ENCODE results near the gene TARBP1. TPM values are rescaled to one million over a fixed set of nuclear protein-coding genes. Genes with fewer than 3 reads are reported as not detected.
A peak's percentile ranks its signal among the peaks of the same experiment; 100 is the strongest.
"Not testable (repeated sequence)": the region's sequence is repeated elsewhere in the genome, so short reads cannot be mapped to it uniquely, and the experiment has no call there.

TARBP1 gene
- polyA plus RNA-seq, 1 donor from 2014 or later, result 267 TPM

DNA sequence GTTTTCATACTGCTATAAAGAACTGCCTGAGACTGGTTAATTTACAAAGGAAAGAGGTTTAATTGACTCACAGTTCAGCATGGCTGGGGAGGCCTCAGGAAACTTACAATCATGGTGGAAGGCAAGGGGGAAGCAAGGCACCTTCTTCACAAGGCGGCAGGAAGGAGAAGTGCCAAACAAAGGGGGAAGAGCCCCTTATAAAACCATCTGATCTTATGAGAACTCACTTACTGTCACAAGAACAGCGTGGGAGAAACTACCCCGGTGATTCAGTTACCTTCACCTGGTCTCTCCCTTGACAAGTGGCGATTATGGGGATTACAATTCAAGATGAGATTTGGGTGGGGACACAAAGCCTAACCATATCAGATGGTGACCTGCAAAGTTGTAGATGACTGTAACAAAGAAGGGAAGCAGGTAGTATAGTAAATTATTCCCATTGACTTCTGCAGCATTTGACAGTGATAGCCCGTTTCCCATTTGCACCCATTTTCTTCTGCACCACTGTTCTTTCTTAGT, 99.3 kb downstream of the TARBP1 start:
- H3K9me3 ChIP-seq (ENCODE audit: low read length); H2AFZ ChIP-seq (ENCODE audit: low read depth, low read length); H3K9me2 ChIP-seq (ENCODE audit: insufficient read depth, low read length); H3K36me3 ChIP-seq (ENCODE audit: insufficient read depth, low read length); H3K79me2 ChIP-seq (replicated peaks; ENCODE audit: insufficient read depth, low read length); H4K20me1 ChIP-seq (ENCODE audit: insufficient read depth); H3K27me3 ChIP-seq (ENCODE audit: insufficient read depth, low read depth, low read length); H3F3A ChIP-seq (ENCODE audit: insufficient read depth, low read length, poor library complexity, severe bottlenecking); H3K4me2 ChIP-seq (ENCODE audit: low read length); H3K9ac ChIP-seq (ENCODE audit: low read length); H3K4me3 ChIP-seq (ENCODE audit: low read length); H3K27ac ChIP-seq (ENCODE audit: low read length): not testable (repeated sequence)

DNA sequence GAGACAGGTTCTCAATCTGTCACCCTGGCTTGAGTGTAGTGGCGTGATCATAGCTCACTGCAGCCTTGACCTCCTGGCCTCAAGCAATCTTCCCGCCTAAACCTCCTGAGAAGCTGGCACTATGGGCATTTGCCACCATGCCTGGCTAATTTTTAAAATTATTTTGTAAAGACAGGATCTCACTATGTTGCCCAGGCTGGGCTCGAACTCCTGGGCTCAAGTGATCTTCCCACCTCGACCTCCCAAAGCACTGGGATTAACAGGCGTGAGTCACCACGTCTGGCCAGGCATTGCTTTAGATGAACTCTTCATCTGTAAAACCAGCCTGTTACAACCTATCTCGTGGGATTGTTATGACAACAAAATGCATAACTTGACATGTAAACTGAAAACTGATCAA, 103.3 kb downstream of the TARBP1 start:
- Histone ChIP-seq H3K4me2 (ENCODE audit: low read length) (no peak overlapping the region), H3F3A (ENCODE audit: insufficient read depth, low read length, poor library complexity, severe bottlenecking) (no peaks in the 10 kb centered on the region), H2AFZ (ENCODE audit: low read depth, low read length) (no peak overlapping the region), H3K27me3 (ENCODE audit: insufficient read depth, low read depth, low read length) (no peaks in the 10 kb centered on the region), H3K36me3 (ENCODE audit: insufficient read depth, low read length) (peaks cover 5% of the 10 kb centered on the region), H3K9me3 (ENCODE audit: low read length) (no peaks in the 10 kb centered on the region), H3K4me3 (ENCODE audit: low read length) (no peak overlapping the region), H3K9ac (ENCODE audit: low read length) (no peak overlapping the region), H3K79me2 (replicated peaks; ENCODE audit: insufficient read depth, low read length) (peaks cover 4% of the 10 kb centered on the region), H4K20me1 (ENCODE audit: insufficient read depth) (no peaks in the 10 kb centered on the region), H3K27ac (ENCODE audit: low read length) (no peak overlapping the region), H3K9me2 (ENCODE audit: insufficient read depth, low read length) (no peaks in the 10 kb centered on the region)
- TF ChIP-seq TAF1 (IDR thresholded peaks at IDR 0.05; ENCODE audit: low read depth), result no peak
- no peak for TF ChIP-seq MXI1 (conservative IDR thresholded peaks at IDR 0.05; ENCODE audit: poor library complexity, severe bottlenecking)
- TF ChIP-seq CTCF (IDR thresholded peaks at IDR 0.05; ENCODE audit: poor library complexity, severe bottlenecking), result no peak
- no peak for TF ChIP-seq RAD21 (conservative IDR thresholded peaks at IDR 0.05)
- no peak for TF ChIP-seq EZH2 (IDR thresholded peaks at IDR 0.05; ENCODE audit: borderline replicate concordance, insufficient read depth, low read length, poor library complexity, severe bottlenecking)
- TF ChIP-seq SMC3 (conservative IDR thresholded peaks at IDR 0.05; ENCODE audit: poor library complexity), result no peak
- no peak for TF ChIP-seq EP300 (conservative IDR thresholded peaks at IDR 0.05; ENCODE audit: poor library complexity, severe bottlenecking)
- no peak for TF ChIP-seq POLR2AphosphoS5 (IDR thresholded peaks at IDR 0.05)
- TF ChIP-seq, protein P1, sequence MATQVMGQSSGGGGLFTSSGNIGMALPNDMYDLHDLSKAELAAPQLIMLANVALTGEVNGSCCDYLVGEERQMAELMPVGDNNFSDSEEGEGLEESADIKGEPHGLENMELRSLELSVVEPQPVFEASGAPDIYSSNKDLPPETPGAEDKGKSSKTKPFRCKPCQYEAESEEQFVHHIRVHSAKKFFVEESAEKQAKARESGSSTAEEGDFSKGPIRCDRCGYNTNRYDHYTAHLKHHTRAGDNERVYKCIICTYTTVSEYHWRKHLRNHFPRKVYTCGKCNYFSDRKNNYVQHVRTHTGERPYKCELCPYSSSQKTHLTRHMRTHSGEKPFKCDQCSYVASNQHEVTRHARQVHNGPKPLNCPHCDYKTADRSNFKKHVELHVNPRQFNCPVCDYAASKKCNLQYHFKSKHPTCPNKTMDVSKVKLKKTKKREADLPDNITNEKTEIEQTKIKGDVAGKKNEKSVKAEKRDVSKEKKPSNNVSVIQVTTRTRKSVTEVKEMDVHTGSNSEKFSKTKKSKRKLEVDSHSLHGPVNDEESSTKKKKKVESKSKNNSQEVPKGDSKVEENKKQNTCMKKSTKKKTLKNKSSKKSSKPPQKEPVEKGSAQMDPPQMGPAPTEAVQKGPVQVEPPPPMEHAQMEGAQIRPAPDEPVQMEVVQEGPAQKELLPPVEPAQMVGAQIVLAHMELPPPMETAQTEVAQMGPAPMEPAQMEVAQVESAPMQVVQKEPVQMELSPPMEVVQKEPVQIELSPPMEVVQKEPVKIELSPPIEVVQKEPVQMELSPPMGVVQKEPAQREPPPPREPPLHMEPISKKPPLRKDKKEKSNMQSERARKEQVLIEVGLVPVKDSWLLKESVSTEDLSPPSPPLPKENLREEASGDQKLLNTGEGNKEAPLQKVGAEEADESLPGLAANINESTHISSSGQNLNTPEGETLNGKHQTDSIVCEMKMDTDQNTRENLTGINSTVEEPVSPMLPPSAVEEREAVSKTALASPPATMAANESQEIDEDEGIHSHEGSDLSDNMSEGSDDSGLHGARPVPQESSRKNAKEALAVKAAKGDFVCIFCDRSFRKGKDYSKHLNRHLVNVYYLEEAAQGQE (IDR thresholded peaks at IDR 0.05; ENCODE audit: borderline replicate concordance), result no peak

DNA sequence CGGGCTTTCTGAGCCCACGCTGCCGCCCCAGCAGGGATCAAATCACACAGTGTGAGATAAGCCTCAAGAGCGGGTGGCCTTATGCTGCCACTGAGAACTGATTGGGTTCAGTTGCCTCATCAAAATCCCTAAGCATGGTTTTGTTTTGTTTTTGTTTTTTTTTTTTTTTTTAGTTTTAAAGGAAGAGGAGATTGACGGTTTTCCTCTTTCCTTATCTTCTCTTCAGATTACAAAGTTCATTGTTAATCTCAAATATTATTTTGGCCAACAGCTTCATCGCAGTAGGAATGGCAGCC, 105.1 kb downstream of the TARBP1 start:
- Histone ChIP-seq H3K9me2 (ENCODE audit: insufficient read depth, low read length) (no peaks in the 10 kb centered on the region), H3K27me3 (ENCODE audit: insufficient read depth, low read depth, low read length) (no peaks in the 10 kb centered on the region), H3K79me2 (replicated peaks; ENCODE audit: insufficient read depth, low read length) (peaks cover 4% of the 10 kb centered on the region), H3F3A (ENCODE audit: insufficient read depth, low read length, poor library complexity, severe bottlenecking) (no peaks in the 10 kb centered on the region), H3K4me2 (ENCODE audit: low read length) (peak overlapping the region; percentile 85), H4K20me1 (ENCODE audit: insufficient read depth) (no peaks in the 10 kb centered on the region), H3K9me3 (ENCODE audit: low read length) (no peaks in the 10 kb centered on the region), H3K36me3 (ENCODE audit: insufficient read depth, low read length) (peaks cover 5% of the 10 kb centered on the region), H3K9ac (ENCODE audit: low read length) (peak overlapping the region; percentile 84), H3K27ac (ENCODE audit: low read length) (peak overlapping the region; percentile 84), H2AFZ (ENCODE audit: low read depth, low read length) (peak overlapping the region; percentile 94), H3K4me3 (ENCODE audit: low read length) (peak overlapping the region; percentile 74)
- no peak for TF ChIP-seq TAF1 (IDR thresholded peaks at IDR 0.05; ENCODE audit: low read depth)
